Caco-2 (cell line): ENCODE results near the gene CCNB2. TPM values are rescaled to one million over a fixed set of nuclear protein-coding genes. Genes with fewer than 3 reads are reported as not detected.

Experiments used
- BruUV-seq: library from RNA; stranded (reverse); fragments of 400-500 nt; replicated peaks from 2 replicates; lab custom pipeline; 2021; lab: Mats Ljungman, UMichigan
- CTCF ChIA-PET: fragments of 300-600 bp; sonication (Branson Sonifier 250); formaldehyde crosslinking; loops from one replicate; lab custom pipeline; 2022; ENCODE audit warnings: antibody characterized with exemption; lab: Charles Lee
- POLR2A ChIA-PET: fragments of 300-600 bp; sonication (Branson Sonifier 250); formaldehyde crosslinking; loops from one replicate; lab custom pipeline; 2022; ENCODE audit warnings: antibody characterized with exemption; lab: Charles Lee
- DNase-seq, 2 experiments: peaks; one replicate each; pipeline versions ENCODE4 v3.0.0 to v3.0.0-alpha.2; 2020 to 2022
- H3K27me3 ChIP-seq: replicated peaks from 2 replicates; pipeline ENCODE4 v1.6.0; 2011; ENCODE audit warnings: low read length; ENCODE audit not compliant: control insufficient read depth, insufficient read depth
- H3K36me3 ChIP-seq: 2 replicates; pipeline ENCODE4 v1.5.1; 2011; ENCODE audit warnings: low read length; ENCODE audit not compliant: control insufficient read depth, insufficient read depth
- H3K4me1 ChIP-seq: fragments of 250-450 bp; sonication (Bioruptor Pico); 2 replicates; pipeline ENCODE4 v1.5.1; 2020; ENCODE audit warnings: mild to moderate bottlenecking
- H3K4me3 ChIP-seq: 2 replicates; pipeline ENCODE4 v1.5.1; 2011; ENCODE audit warnings: low read depth, mild to moderate bottlenecking, control low read depth, low read length
- H3K9me3 ChIP-seq: fragments of 250-450 bp; sonication (Bioruptor Pico); 2 replicates; pipeline ENCODE4 v1.5.1; 2020; ENCODE audit warnings: mild to moderate bottlenecking, moderate library complexity
- H3K27ac Mint-ChIP-seq: one replicate; pipeline ENCODE4 v1.8.0; 2022; ENCODE audit warnings: mixed read lengths; ENCODE audit not compliant: unreplicated experiment
- H3K27me3 Mint-ChIP-seq: one replicate; pipeline ENCODE4 v1.8.0; 2022; ENCODE audit warnings: mixed read lengths; ENCODE audit not compliant: insufficient read depth, unreplicated experiment
- H3K36me3 Mint-ChIP-seq: one replicate; pipeline ENCODE4 v1.8.0; 2022; ENCODE audit warnings: mild to moderate bottlenecking, mixed read lengths; ENCODE audit not compliant: insufficient read depth, unreplicated experiment
- H3K4me1 Mint-ChIP-seq: one replicate; pipeline ENCODE4 v1.8.0; 2022; ENCODE audit warnings: low read depth, mixed read lengths; ENCODE audit not compliant: unreplicated experiment
- H3K4me3 Mint-ChIP-seq: one replicate; pipeline ENCODE4 v1.8.0; 2022; ENCODE audit warnings: mild to moderate bottlenecking, moderate library complexity, mixed read lengths; ENCODE audit not compliant: unreplicated experiment
- H3K9me3 Mint-ChIP-seq: one replicate; pipeline ENCODE4 v1.8.0; 2022; ENCODE audit warnings: mixed read lengths; ENCODE audit not compliant: unreplicated experiment
- CTCF ChIP-seq, 2 experiments: fragments of 200-600 bp in 1 of 2; IDR thresholded peaks; 1 replicate in 1 of 2; 2 replicates in 1 of 2; pipeline versions ENCODE4 v1.5.1 to v1.8.0; 2011 to 2022; ENCODE audit warnings: antibody characterized with exemption in 1 of 2, control low read depth in 1 of 2, inconsistent platforms in 1 of 2, low read depth in 1 of 2, low read length in 1 of 2, mild to moderate bottlenecking in 1 of 2, moderate library complexity in 1 of 2; ENCODE audit not compliant: insufficient read depth in 1 of 2, severe bottlenecking in 1 of 2, unreplicated experiment in 1 of 2
- intact Hi-C: fragments of 100-400 bp; cut with micrococcal nuclease; formaldehyde crosslinking; loops from one replicate; pipeline ENCODE4 v1.10.0; 2022; ENCODE audit not compliant: unreplicated experiment
- total RNA-seq: library from RNA; stranded (reverse); gene quantifications from 2 replicates; pipeline ENCODE4 v1.2.3, GENCODE V29; 2022

Gene CCNB2
- total RNA-seq, 1 experiment from 2014 or later = 90.1 TPM

- no peaks in the 10 kb centered on the region for H3K9me3 ChIP-seq
- Mint-ChIP-seq H3K9me3 (no peaks in the 10 kb centered on the region), H3K27ac (no peak overlapping the region), H3K4me3 (no peak overlapping the region), H3K4me1 (peaks cover 12% of the 10 kb centered on the region), H3K27me3 (no peaks in the 10 kb centered on the region), H3K36me3 (peaks cover 90% of the 10 kb centered on the region)
- H3K4me3 ChIP-seq = no peak overlapping the region
- intact Hi-C loops = no loop called here
- DNase-seq = no peak
- H3K27me3 ChIP-seq = no peaks in the 10 kb centered on the region
- no TSS peak for BruUV-seq
- CTCF ChIA-PET = interaction anchor here (0.5 kb wide), 1 partner anchor 276 kb away, joined by 3 read pairs; no protein-coding TSS in a partner anchor
- no peak for TF ChIP-seq CTCF (IDR thresholded peaks at IDR 0.05; ENCODE audit: insufficient read depth in 1 of 2, low read depth in 1 of 2, low read length in 1 of 2, severe bottlenecking in 1 of 2, unreplicated experiment in 1 of 2)
- H3K36me3 ChIP-seq = peaks cover 1% of the 10 kb centered on the region; the same call in 1 of the 2 replicates
- no peaks in the 10 kb centered on the region for H3K4me1 ChIP-seq
- POLR2A ChIA-PET = no interaction called here
These were observed 11.8 kb downstream of the CCNB2 start for GRCh38 chr15:59116771-59117170.

GRCh38 chr15:59119625-59120024 is 14.7 kb downstream of the CCNB2 start:
- ChIA-PET POLR2A (no interaction called here), CTCF (no interaction called here)
- no peaks in the 10 kb centered on the region; the same call in 1 of the 2 replicates for H3K36me3 ChIP-seq
- no peaks in the 10 kb centered on the region for H3K27me3 Mint-ChIP-seq
- TF ChIP-seq CTCF (IDR thresholded peaks at IDR 0.05; ENCODE audit: insufficient read depth in 1 of 2, low read depth in 1 of 2, low read length in 1 of 2, severe bottlenecking in 1 of 2, unreplicated experiment in 1 of 2) = no peak
- no peak overlapping the region for H3K4me3 ChIP-seq
- intact Hi-C loops = no loop called here
- peaks cover 97% of the 10 kb centered on the region for H3K36me3 Mint-ChIP-seq
- H3K27me3 ChIP-seq = no peaks in the 10 kb centered on the region
- H3K4me1 Mint-ChIP-seq = peaks cover 9% of the 10 kb centered on the region
- H3K4me1 ChIP-seq = no peaks in the 10 kb centered on the region
- H3K9me3 Mint-ChIP-seq = no peaks in the 10 kb centered on the region
- DNase-seq = no peak
- no peak overlapping the region for H3K4me3 Mint-ChIP-seq
- BruUV-seq = no TSS peak
- no peak overlapping the region for H3K27ac Mint-ChIP-seq
- H3K9me3 ChIP-seq = no peaks in the 10 kb centered on the region

GRCh38 chr15:59120937-59121336 is 16.0 kb downstream of the CCNB2 start:
- no peaks in the 10 kb centered on the region; the same call in 1 of the 2 replicates for H3K36me3 ChIP-seq
- no peak overlapping the region for H3K4me3 ChIP-seq
- H3K4me1 ChIP-seq = no peaks in the 10 kb centered on the region
- Mint-ChIP-seq H3K9me3 (no peaks in the 10 kb centered on the region), H3K27me3 (no peaks in the 10 kb centered on the region), H3K4me1 (no peaks in the 10 kb centered on the region), H3K27ac (no peak overlapping the region), H3K4me3 (no peak overlapping the region), H3K36me3 (peaks cover 97% of the 10 kb centered on the region)
- intact Hi-C loops = no loop called here
- no peak for DNase-seq
- no peak for TF ChIP-seq CTCF (IDR thresholded peaks at IDR 0.05; ENCODE audit: insufficient read depth in 1 of 2, low read depth in 1 of 2, low read length in 1 of 2, severe bottlenecking in 1 of 2, unreplicated experiment in 1 of 2)
- no TSS peak for BruUV-seq
- H3K27me3 ChIP-seq = no peaks in the 10 kb centered on the region
- no peaks in the 10 kb centered on the region for H3K9me3 ChIP-seq
- ChIA-PET POLR2A (no interaction called here), CTCF (no interaction called here)
